ENCODE measurements around the gene KNDC1. TPM values are rescaled to one million over a fixed set of nuclear protein-coding genes. Genes with fewer than 3 reads are reported as not detected.

KNDC1 gene
- polyA plus RNA-seq, 1 donor (not counting 4 experiments of a cell fraction or from before 2014, with no cell fraction given): 0.20 TPM

DNA sequence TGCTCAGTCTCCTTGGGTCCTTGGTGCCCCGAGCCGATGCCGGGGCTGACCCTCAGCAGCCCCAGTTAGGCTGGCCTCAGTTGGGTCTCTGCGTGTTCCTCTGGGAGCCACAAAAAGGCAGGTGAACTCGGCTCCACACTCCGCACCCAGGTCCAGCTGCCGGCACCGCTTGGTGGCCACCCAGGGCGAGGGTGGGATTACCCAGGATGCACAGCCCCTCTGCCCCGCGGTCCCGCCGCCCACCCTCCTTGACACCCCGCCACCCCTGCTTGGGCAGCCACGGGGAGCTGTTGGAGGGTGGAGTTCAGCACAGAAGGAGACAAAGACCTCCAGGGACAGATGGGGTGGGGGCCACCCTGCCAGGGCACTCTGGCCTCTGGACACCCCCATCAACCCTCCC lies 95.3 kb downstream of the KNDC1 start:
- Histone ChIP-seq H3K4me1 (ENCODE audit: control insufficient read depth, extremely low read depth, insufficient read depth, low read length) (peaks cover 33% of the 10 kb centered on the region), H3K36me3 (ENCODE audit: control insufficient read depth in 2 of 2, extremely low read depth in 1 of 2, insufficient read depth in 2 of 2, low read length in 2 of 2) (no peaks in the 10 kb centered on the region), H3K9me3 (ENCODE audit: control insufficient read depth, low read depth, low read length) (no peaks in the 10 kb centered on the region), H3K79me2 (ENCODE audit: control insufficient read depth, insufficient read depth, low read length) (no peaks in the 10 kb centered on the region), H3K27me3 (ENCODE audit: control insufficient read depth, extremely low read depth, insufficient read depth, low read length) (peaks cover 7% of the 10 kb centered on the region), H2AFZ (ENCODE audit: control insufficient read depth, low read length) (no peak overlapping the region), H3K27ac (ENCODE audit: control insufficient read depth, insufficient read depth, low read length) (no peak overlapping the region), H3K9ac (ENCODE audit: control insufficient read depth, extremely low read depth, insufficient read depth, low read length) (no peak overlapping the region), H3K9me1 (ENCODE audit: control insufficient read depth, extremely low read depth, insufficient read depth, low read length) (no peaks in the 10 kb centered on the region), H3K4me3 (ENCODE audit: control insufficient read depth in 2 of 3, extremely low read depth in 1 of 3, insufficient read depth in 2 of 3, low read depth in 1 of 3, low read length in 3 of 3) (no peak overlapping the region), H4K20me1 (ENCODE audit: control insufficient read depth, extremely low read depth, insufficient read depth, low read length) (no peaks in the 10 kb centered on the region), H3K4me2 (ENCODE audit: control insufficient read depth, extremely low read depth, insufficient read depth, low read depth, low read length) (no peak overlapping the region)
- TF ChIP-seq, protein P1, sequence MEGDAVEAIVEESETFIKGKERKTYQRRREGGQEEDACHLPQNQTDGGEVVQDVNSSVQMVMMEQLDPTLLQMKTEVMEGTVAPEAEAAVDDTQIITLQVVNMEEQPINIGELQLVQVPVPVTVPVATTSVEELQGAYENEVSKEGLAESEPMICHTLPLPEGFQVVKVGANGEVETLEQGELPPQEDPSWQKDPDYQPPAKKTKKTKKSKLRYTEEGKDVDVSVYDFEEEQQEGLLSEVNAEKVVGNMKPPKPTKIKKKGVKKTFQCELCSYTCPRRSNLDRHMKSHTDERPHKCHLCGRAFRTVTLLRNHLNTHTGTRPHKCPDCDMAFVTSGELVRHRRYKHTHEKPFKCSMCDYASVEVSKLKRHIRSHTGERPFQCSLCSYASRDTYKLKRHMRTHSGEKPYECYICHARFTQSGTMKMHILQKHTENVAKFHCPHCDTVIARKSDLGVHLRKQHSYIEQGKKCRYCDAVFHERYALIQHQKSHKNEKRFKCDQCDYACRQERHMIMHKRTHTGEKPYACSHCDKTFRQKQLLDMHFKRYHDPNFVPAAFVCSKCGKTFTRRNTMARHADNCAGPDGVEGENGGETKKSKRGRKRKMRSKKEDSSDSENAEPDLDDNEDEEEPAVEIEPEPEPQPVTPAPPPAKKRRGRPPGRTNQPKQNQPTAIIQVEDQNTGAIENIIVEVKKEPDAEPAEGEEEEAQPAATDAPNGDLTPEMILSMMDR (optimal IDR thresholded peaks at IDR 0.05 in 1 of 3, IDR thresholded peaks at IDR 0.05 in 1 of 3, conservative IDR thresholded peaks at IDR 0.05 in 1 of 3; ENCODE audit: extremely low read depth in 1 of 3, insufficient read depth in 2 of 3, low read length in 3 of 3): no peak
- TF ChIP-seq EZH2 (IDR thresholded peaks at IDR 0.05; ENCODE audit: low read length): no peak
- dilution Hi-C loops (cut with MboI; ENCODE audit: extremely low pct_ligation_motif_present, low sequenced_read_pairs): no loop called here
- FAIRE-seq (no peak), DNase-seq (ENCODE audit: low read depth, low spot score) (no peak)

DNA sequence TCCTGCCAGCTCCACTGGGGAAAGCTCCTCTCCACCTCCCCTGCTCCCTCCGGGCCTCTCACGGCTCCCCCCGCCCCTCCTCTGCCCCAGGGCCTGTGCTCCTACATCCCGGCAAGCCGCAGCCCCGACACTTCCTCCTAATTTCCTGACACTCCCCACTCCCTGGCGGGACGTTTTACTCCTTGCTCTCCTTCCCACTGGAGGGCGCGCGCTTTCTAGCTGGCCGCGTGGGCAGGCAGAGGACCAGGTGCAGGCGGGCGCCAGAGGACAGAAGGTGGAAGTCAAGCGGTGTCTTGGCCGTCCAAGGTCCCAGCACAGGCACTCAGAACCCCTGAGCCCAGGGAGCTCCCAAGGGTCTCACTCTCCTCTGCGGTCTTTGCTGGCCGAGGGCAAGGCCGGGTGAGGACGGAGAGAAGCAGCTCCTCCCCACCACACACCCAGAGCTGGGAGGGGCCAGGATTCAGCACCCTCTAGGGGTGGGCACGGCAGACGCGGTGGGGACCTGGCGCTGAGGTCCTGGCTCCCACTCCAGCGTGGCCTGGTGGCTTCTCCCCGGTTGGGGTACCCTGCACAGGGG lies 97.6 kb downstream of the KNDC1 start:
- Histone ChIP-seq H2AFZ (ENCODE audit: control insufficient read depth, low read length) (peak overlapping the region; percentile 41), H3K9me3 (ENCODE audit: control insufficient read depth, low read depth, low read length) (no peaks in the 10 kb centered on the region), H3K27me3 (ENCODE audit: control insufficient read depth, extremely low read depth, insufficient read depth, low read length) (no peaks in the 10 kb centered on the region), H3K9ac (ENCODE audit: control insufficient read depth, extremely low read depth, insufficient read depth, low read length) (peak overlapping the region; percentile 59), H3K36me3 (ENCODE audit: control insufficient read depth in 2 of 2, extremely low read depth in 1 of 2, insufficient read depth in 2 of 2, low read length in 2 of 2) (peaks cover 0 to 4% of the 10 kb centered on the region in 2 experiments), H3K79me2 (ENCODE audit: control insufficient read depth, insufficient read depth, low read length) (no peaks in the 10 kb centered on the region), H3K27ac (ENCODE audit: control insufficient read depth, insufficient read depth, low read length) (peak overlapping the region; percentile 71), H4K20me1 (ENCODE audit: control insufficient read depth, extremely low read depth, insufficient read depth, low read length) (no peaks in the 10 kb centered on the region), H3K4me1 (ENCODE audit: control insufficient read depth, extremely low read depth, insufficient read depth, low read length) (peaks cover 38% of the 10 kb centered on the region), H3K4me2 (ENCODE audit: control insufficient read depth, extremely low read depth, insufficient read depth, low read depth, low read length) (peak overlapping the region; percentile 33), H3K9me1 (ENCODE audit: control insufficient read depth, extremely low read depth, insufficient read depth, low read length) (no peaks in the 10 kb centered on the region), H3K4me3 (ENCODE audit: control insufficient read depth in 2 of 3, extremely low read depth in 1 of 3, insufficient read depth in 2 of 3, low read depth in 1 of 3, low read length in 3 of 3) (no peak overlapping the region)
- dilution Hi-C loops (cut with MboI; ENCODE audit: extremely low pct_ligation_motif_present, low sequenced_read_pairs): no loop called here
- DNase-seq (ENCODE audit: low read depth, low spot score): no peak
- FAIRE-seq: peak; percentile 34
- TF ChIP-seq, protein P1 (optimal IDR thresholded peaks at IDR 0.05 in 1 of 3, IDR thresholded peaks at IDR 0.05 in 1 of 3, conservative IDR thresholded peaks at IDR 0.05 in 1 of 3; ENCODE audit: extremely low read depth in 1 of 3, insufficient read depth in 2 of 3, low read length in 3 of 3): peak; percentile 23 to 84 (median 54)
- no peak for TF ChIP-seq EZH2 (IDR thresholded peaks at IDR 0.05; ENCODE audit: low read length)
